ENCODE results near the gene TCF12.

The TCF12 gene

DNA sequence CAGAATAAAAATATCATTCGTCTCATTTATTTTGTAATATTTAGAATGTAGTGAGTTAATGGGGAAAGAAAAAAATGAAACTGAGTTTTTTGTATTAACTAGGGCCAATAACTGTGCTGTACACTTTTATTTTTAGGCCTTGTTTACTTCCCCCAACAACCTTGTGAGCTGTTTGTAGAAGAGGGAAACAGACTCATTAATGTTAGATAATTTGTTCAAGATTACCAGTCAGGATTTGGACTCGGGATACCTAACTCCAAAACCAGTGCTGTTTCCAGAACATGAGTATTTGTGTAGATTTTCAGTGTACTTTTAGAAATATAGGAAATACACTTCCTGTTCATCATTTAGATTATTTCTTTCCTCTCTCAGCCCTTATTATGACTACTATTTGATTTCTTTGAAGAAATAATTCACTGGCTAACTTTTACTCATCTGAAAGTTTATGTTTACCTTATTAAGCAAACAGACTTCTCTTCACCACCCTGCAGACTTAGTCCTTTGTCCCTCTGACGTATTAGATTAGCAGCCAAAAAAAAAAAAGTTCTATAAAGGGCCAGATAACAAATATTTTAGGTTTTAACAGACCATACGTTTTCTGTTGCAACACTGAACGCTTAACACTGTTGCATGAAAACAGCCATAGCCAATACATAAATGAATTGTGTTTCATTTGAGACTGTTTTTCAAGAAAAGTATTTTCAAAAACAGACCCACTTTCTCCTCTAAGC lies 265.3 kb downstream of the TCF12 start:
- TF ChIP-seq, protein P1, sequence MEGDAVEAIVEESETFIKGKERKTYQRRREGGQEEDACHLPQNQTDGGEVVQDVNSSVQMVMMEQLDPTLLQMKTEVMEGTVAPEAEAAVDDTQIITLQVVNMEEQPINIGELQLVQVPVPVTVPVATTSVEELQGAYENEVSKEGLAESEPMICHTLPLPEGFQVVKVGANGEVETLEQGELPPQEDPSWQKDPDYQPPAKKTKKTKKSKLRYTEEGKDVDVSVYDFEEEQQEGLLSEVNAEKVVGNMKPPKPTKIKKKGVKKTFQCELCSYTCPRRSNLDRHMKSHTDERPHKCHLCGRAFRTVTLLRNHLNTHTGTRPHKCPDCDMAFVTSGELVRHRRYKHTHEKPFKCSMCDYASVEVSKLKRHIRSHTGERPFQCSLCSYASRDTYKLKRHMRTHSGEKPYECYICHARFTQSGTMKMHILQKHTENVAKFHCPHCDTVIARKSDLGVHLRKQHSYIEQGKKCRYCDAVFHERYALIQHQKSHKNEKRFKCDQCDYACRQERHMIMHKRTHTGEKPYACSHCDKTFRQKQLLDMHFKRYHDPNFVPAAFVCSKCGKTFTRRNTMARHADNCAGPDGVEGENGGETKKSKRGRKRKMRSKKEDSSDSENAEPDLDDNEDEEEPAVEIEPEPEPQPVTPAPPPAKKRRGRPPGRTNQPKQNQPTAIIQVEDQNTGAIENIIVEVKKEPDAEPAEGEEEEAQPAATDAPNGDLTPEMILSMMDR (IDR thresholded peaks at IDR 0.05; ENCODE audit: control insufficient read depth, insufficient read depth, low read depth, low read length, missing control alignments): no peak
- DNase-seq (ENCODE audit: low read depth): no peak
- H3K4me3 ChIP-seq (ENCODE audit: control insufficient read depth, low read depth, low read length): no peak overlapping the region

- H3K4me3 ChIP-seq (ENCODE audit: control insufficient read depth, low read depth, low read length): no peak overlapping the region
- no peak for DNase-seq (ENCODE audit: low read depth)
- TF ChIP-seq, protein P1 (IDR thresholded peaks at IDR 0.05; ENCODE audit: control insufficient read depth, insufficient read depth, low read depth, low read length, missing control alignments): no peak
Measured at GRCh38 chr15:57184502-57184901, 266.1 kb downstream of the TCF12 start.

DNA sequence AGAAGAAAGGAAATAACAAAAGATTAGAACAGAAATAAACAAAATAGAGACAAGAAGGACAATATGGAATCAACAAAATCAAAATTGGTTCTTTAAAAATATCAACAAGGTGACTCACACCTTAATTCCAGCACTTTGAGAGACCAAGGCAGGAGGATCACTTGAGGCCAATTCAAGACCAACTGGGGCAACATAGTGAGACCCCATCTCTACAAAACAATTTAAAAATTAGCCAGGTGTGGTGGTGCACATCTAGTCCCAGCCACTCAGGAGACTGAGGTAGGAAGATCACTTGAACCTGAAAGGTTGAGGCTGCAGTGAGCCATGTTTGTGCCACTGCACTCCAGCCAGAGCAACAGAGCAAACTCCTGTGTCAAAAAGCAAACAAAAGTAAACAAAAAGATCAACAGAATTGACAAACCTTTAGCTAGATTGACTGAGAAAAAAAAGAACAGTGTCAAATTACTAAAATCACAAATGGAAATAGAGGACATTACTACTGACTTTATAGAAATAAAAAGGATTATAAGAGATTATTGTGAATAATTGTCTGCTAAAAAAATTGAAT lies 267.1 kb downstream of the TCF12 start:
- H3K4me3 ChIP-seq (ENCODE audit: control insufficient read depth, low read depth, low read length): no peak overlapping the region
- no peak for DNase-seq (ENCODE audit: low read depth)
- TF ChIP-seq, protein P1 (IDR thresholded peaks at IDR 0.05; ENCODE audit: control insufficient read depth, insufficient read depth, low read depth, low read length, missing control alignments): no peak

- DNase-seq (ENCODE audit: low read depth): no peak
- H3K4me3 ChIP-seq (ENCODE audit: control insufficient read depth, low read depth, low read length): no peak overlapping the region
- TF ChIP-seq, protein P1 (IDR thresholded peaks at IDR 0.05; ENCODE audit: control insufficient read depth, insufficient read depth, low read depth, low read length, missing control alignments): no peak
Measured at GRCh38 chr15:57189466-57189865, 271.0 kb downstream of the TCF12 start.

GRCh38 chr15:57190208-57190607 lies 271.8 kb downstream of the TCF12 start:
- TF ChIP-seq, protein P1 (IDR thresholded peaks at IDR 0.05; ENCODE audit: control insufficient read depth, insufficient read depth, low read depth, low read length, missing control alignments): no peak
- H3K4me3 ChIP-seq (ENCODE audit: control insufficient read depth, low read depth, low read length): no peak overlapping the region
- no peak for DNase-seq (ENCODE audit: low read depth)

GRCh38 chr15:57193161-57193560 lies 274.7 kb downstream of the TCF12 start:
- H3K4me3 ChIP-seq (ENCODE audit: control insufficient read depth, low read depth, low read length): no peak overlapping the region
- no peak for DNase-seq (ENCODE audit: low read depth)
- TF ChIP-seq, protein P1 (IDR thresholded peaks at IDR 0.05; ENCODE audit: control insufficient read depth, insufficient read depth, low read depth, low read length, missing control alignments): no peak

All from AG09309 (cell line).